GM21737 (cell line): ENCODE measurements around the gene ZSCAN1.

Experiments
- ATAC-seq: cut with Tn5 transposase; IDR thresholded peaks from one replicate; pipeline ENCODE4 v1.9.1; 2021; ENCODE audit warnings: mild to moderate bottlenecking, moderate library complexity; ENCODE audit not compliant: unreplicated experiment

Gene ZSCAN1

DNA sequence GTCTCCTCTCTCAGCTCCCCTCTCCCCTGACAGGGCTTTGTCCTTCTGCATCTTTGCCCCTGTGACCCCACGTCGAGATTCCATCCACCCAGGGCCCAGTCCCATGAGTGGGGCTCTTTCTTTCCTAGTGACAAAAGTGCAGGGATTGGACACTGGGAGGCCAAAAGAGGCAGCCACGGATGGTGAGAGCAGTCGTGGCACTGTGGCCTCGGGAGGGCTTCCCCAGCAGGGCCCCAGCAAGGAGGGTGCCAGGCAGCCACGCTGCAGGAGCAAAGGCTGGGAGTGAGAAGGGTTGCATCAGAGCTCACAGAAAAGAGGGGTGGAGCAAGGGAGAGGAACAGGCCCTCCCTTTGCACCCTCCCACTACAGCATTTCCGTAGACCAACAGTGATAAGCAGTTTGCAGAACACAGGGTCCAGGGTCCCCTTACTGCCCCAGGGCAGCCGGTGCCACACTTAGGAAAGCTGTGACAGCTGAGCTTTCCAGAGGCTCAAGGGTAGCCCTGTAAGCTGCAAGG is 4.9 kb downstream of the ZSCAN1 start:
- ATAC-seq, result no peak

DNA sequence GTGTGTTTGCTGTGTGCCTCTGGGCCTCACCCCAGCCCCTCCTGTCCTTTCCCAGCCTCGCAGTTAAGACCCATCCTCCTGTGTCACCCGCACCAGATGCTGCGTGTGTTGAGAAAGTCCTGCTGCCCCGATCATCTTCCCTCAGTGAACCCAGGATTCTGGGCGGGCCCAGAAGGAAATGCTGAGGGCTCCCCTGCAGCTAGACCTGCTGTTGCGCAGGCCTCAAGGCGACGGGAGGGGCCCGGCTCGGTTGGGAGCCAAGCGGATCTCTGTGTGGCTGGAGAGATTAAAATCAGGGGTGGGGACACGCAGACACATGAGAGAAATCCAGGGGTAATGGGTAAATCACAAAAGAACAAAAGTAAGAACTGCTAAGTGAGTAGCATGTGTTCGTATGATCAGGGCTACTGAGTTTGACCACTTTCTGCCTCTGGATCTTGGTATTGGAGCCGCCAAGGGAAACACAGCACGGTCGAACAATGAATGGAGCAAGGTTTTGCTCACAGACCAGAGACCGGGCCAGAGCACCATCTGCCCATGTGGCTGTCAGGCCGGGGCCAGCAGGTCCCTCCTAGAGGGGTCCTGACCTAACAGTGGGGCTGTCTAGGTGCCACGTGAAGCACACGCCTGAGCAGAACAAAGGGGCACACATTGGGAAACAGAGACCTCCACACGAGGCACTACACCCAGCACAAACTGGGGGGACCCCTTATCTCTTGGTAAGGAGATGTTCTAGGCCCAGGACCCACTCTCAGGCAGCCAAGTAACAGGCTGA is 7.1 kb downstream of the ZSCAN1 start:
- ATAC-seq, result no peak

DNA sequence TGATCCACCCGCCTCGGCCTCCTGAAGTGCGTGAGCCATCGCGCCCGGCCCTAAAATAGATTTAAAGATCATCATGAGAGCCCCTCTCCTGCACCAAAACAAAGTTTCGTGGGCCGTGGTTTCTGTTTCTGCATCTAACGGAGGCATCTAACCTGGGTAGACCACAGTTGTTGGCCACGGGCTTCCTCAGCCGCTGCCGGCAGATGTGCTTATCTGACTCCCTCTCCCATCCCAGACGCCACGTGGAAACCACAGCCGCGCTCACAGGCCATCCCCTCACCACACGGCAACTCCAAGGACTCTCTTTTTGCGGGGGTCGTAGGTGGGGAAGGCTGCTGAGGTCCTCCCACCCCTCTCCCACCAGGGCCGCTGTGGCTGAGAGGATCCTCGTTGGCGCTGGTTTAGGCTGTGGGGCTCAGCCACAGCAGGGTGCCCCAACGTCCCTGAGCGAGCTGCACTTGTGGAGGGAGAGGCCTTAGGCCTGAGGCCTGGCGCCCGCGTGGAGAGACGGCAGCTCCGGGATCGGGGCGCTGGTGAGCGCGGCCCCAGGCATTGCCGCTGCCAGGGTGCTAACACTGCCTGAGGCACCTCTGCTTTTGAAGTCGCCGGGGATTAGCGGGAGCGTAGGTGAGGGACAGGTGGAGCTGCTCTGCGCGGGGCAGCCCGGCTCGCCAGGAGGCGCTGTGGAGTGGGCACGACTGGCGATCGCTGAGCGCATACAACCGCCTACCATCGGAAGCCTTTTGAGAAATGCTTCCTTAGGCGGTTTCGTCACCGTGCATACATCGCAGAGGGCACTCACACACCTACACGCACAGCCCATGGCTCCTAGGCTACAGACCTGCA is 8.9 kb downstream of the ZSCAN1 start:
- no peak for ATAC-seq

DNA sequence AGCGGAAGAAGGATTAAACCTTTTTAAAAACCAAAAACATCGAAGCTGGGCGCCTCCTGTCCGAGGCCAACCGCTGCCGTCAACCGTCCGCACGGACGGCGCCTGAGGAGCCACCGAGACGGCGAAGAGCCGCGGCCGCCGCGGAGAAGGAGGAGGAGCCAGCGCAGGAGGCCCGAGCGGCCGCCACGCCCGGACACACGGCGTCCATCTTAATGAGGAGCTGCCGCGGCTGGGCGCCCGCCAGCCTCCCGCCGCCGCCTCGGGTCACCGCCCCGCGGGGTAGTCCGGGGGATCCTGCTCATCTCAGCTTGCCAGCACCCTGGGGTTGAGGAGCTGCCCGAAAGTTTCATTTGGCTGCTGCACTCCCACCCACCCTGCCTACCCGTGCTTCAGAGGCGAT is 10.6 kb downstream of the ZSCAN1 start:
- no peak for ATAC-seq

DNA sequence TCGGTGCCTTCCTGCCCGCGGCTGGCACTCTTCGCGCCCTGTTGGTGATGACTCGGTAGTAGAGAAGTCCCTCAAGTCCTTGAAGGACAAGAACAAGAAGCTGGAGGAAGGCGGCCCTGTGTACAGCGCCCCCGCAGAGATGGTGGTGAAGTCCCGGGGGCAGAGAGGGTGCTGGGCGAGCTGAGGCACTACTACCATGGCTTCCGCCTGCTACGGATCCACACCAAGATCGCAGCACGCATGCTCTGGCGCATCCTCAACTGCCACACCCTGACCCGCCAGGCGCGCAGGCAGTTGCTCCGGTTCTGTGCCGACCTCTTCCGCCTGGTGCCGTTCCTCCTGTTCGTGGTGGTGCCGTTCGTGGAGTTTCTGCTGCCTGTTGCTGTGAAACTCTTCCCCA is 11.1 kb downstream of the ZSCAN1 start:
- ATAC-seq, result no peak

DNA sequence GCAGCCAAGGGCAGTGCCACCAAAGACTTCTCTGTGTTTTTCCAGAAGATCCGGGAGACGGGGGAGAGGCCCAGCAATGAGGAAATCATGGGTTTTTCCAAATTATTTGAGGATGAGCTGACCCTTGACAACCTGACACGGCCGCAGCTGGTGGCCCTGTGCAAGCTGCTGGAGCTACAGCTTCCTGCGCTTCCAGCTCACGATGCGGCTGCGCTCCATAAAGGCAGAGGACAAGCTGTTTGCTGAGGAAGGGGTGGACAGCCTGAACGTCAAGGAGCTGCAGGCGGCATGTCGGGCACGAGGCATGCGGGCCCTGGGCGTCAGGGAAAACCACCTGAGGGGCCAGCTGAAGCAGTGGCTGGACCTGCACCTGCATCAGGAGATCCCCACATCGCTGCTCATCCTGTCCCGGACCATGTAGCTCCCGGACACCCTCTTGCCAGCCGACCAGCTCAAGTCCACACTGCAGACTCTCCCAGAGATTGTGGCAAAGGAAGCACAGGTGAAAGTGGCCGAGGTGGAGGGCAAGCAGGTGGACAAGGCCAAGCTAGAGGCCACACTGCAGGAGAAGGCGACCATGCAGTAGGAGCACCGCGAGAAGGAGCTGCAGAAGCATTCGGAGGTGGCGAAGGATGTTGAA is 11.7 kb downstream of the ZSCAN1 start:
- no peak for ATAC-seq

DNA sequence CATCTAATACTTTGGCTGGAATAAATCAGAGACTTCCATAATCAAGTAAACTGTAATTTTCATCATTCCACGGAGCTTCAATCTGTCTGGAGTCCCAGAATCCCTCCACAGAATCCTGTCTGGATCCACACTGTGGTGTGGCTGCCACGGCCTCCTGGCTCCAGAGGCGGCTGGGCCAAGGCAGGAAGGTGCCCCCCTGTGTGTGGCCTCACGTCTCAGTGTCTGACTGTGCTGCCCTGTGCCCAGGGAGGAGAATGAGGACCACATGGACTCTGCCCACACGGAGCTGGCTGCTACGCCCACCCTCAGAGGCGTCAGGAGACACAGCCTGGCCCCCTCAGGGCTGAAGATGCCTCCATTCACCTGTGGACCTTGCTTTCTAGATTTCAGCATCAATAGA is 13.0 kb downstream of the ZSCAN1 start:
- no peak for ATAC-seq

DNA sequence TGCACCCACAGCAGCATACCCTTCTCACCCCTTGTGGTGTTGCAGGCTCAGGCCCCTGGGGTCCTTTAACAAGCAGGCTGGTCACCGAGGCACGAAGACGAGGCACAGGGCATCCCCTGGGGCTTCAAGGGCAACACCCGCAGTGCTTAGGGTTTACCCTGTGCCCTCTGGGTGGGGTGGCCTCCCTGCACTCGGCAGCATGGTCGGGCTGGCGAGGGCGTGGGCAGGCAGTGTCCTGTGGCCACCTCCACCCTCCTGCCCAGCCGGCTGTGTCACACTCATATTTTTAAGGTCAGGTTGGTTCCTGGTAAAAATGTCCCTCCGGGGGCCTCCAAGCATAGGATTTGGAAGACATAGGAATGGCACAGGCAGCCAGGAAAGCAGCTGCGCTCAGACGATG is 13.8 kb downstream of the ZSCAN1 start:
- ATAC-seq, result no peak

DNA sequence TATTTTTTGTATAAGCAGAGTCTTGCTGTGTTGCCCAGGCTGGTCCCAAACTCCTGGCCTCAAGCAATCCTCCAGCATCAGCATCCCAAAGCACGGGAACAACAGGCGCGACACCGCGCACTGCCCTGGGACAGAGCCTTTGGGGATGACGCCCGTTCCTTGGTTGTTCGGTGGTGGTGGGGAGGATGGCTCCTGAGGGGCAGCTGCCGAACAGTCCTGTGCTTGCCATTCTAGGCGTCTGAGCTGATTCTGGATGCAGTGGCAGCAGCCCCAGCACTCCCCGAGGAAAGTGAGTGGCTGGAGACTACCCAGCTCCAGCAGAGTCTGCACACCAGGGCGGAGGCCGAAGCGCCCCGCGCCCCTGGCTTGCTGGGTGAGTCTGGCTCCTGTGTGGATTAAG is 18.4 kb downstream of the ZSCAN1 start:
- no peak for ATAC-seq

DNA sequence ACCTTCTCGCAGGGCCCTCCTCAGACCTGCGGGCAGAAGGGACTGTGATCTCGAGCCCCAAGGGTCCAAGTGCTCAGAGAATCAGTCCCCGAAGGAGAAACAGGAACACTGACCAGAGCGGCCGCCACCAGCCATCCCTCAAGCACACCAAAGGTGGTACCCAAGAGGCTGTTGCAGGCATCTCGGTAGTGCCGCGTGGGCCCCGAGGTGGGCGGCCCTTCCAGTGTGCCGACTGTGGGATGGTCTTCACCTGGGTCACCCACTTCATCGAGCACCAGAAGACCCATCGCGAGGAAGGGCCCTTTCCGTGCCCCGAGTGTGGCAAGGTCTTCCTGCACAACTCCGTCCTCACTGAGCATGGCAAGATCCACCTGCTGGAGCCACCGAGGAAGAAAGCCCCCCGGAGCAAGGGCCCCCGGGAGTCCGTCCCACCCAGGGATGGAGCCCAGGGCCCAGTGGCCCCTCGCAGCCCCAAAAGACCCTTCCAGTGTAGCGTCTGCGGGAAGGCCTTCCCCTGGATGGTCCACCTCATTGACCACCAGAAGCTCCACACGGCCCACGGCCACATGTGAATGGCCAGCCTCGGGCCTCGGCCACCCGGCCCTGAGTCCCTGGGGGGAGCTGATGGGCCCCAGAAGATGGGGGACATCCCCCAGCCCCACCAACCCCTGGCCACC is 19.8 kb downstream of the ZSCAN1 start:
- no peak for ATAC-seq

DNA sequence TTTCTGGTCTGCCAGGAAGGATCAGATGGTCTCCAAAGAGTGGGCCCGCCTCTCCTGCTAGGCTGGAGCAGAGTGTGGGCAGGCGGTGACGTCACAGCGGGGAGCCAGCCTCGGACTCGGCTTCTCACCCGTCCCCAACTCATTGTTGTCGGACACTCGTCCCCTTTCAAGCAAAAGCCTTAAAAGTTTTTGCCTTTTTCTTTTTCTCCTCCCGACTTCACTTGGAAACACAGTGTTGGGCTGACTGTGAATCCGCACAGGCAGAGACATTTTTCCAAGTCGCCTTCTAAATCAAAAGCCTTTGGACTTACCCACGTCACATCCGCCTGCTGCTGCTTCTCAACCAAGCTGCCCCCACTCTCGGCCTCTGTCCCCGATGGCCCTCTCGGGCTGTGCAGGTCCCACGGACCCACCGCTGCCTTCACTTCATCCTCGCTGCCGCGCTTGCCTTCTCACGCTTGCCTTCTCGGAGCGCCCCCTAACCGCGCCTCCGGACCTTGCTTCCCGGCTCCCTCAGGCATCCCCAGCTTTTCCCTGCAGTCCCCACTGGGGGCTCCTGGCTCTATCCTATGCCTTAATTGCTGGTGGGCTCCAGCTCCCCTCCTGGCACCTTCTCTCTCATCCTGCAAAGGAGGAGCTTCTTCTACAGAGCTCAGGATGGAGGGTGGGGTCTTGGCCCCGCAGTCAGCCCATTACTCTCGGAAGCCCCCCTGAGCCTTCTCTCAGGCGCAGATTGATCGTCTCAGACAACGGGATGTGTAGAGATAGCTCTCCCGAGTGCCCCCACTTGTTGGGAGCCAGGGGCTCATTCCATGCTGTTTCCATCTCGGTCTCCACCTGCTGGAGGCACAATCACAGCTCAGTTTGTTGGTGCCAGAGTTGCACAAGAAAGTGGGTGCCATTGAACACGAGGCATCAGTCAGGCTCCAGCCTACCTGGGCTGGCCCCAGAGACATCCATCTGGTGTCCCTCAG is 21.4 kb downstream of the ZSCAN1 start:
- ATAC-seq, result no peak

DNA sequence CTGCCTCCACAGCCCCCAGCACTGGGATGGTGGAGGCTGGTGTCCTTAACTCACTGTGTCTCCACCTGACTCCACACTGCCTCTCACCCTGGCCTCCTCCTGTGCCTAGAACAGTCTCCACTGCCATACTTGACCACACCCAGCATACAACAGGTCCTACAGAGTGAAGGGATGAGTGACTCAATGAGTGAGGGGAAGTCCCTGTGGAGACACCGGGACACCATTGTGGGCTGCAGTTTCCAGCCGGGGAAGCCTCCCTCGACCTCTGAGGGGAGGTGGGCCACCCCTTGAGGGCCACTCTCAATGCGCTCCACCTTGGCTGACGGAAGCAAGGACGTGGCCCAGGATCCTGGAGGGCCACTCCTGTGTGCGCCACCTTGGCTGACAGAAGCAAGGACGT is 22.4 kb downstream of the ZSCAN1 start:
- ATAC-seq, result no peak

DNA sequence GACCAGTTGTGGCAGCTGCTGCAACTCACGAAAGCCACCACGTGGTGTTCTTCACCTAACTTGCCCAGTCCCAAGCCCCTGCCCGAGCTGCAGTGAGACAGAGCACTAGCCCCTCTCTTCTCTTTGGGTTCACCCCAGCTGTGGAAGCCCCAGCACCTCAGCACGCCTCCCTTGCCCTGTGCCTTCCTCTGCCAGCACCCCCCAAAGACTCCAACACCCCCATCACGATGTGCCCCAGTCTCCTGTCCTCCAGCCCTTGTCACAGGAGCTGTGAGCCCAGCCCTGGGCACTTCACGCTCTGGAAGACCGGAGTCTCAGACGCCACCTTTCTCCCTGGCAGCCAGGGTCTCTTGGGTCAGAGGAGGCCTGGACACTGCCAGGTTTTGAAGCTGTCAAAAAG is 23.0 kb downstream of the ZSCAN1 start:
- no peak for ATAC-seq

DNA sequence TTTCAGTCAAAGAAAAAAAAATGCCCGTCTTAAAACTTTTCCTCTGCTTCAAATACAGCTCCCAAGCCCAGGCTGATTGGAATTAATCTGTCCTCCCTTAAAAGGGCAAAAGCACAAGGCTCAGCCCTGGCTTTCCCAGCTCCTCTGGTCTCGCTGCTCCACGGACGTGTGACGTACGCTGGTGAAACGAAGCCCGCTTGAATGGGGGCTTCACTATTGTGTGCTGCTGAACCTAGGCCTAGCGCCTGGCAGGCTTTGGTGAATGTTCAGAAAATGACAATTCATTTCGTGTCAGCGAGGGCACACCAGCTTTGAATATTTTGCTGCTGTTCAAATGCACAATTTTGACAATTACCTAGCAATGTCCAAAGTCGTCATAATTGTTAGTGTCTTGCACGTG is 24.6 kb downstream of the ZSCAN1 start:
- ATAC-seq, result no peak

DNA sequence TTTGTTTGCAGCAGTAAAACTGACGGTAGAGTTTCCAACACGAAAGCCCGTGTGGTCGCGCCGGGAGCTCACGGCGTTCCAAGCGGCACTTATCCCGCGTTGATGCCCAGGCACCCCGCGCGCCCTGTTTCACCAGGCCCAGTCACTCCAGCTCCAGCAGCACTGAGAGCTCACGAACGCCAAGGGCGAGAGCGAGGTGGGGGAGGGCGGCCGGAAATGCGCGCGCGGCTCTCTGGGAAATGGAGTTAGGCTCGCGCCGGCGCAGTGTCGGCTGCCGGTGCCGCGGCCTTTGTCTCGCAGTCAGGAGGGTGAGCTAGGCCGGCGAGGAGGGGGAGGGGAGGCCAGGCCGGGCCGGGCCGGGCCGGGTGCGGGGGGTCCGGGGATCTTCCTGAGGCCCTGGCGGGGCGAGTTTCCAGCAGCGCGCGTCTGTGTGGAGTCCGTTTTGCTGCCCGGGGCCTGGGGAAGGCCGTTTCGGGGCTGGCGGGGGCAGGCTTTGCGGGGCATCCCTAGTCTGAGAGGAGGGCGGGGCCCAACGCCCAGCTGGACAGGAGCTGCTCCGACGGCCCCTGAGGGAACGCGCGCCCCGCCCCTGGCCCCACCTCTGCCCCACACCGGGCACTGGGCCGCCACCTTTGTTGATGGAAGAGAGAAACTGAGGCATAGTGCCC is 25.3 kb downstream of the ZSCAN1 start, which contains the start of gene ZNF135:
Gene ZNF135, plus strand, starts transcription at position 280 of the 668 bp plus-strand sequence. CDS start 721 bp downstream, outside the sequence.
- ATAC-seq, result no peak

DNA sequence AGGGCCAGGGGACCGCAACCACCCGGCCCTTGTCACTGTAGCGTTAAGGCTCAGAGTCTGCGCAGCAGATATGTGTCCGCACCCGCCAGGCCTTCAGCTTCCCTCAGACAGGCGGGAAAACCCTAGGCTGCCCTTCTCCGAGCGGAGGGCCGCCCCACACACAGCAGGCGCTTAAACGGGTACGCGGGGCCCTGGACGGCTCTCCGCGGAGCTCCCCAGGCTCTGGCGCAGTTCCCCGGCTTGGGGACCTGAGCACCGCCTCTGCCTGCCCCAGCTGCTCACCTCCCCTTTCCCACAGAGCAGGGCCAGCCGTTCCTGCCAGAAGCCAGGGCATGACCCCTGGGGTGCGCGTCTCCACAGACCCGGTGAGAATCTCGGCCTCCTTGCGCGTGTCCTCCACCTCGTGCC is 25.9 kb downstream of the ZSCAN1 start:
- ATAC-seq, result no peak

DNA sequence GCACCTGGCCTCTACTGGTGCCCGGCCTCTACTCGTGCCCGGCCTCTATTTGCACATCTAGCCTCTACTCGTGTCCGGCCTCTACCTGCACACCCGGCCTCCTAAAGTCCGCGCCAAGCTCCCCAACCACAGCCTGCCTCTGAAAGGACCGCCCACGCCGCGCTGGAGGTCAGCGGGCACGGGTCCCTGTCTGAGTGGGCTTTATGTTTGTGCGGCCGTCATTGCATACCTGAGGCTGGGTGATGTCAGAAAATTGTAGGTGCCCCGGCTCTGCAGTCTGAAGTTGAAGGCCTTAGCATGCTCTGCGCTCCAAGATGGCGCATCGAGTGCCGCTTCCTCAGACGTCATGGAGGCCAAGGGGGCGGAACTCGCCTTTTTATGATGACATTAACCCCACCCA is 26.4 kb downstream of the ZSCAN1 start:
- no peak for ATAC-seq

DNA sequence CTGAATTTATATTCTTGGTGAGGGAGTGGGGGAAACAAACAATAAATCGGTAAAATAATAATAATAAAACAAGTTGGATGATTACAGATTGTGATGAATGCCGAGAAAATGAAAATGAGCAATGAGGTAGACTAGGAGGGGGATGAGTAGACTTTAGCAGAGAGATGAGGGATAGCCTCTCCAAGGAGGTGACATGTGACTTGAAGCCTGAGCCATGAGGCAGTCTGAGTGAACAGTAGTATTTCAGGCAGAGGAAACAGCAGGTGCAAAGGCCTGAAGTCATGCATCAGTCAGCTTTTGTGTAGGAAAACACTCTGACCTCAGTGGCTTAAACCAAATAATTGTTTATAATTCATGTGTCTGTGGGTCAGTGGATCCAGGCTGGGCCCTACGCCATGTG is 29.9 kb downstream of the ZSCAN1 start:
- ATAC-seq, result no peak

DNA sequence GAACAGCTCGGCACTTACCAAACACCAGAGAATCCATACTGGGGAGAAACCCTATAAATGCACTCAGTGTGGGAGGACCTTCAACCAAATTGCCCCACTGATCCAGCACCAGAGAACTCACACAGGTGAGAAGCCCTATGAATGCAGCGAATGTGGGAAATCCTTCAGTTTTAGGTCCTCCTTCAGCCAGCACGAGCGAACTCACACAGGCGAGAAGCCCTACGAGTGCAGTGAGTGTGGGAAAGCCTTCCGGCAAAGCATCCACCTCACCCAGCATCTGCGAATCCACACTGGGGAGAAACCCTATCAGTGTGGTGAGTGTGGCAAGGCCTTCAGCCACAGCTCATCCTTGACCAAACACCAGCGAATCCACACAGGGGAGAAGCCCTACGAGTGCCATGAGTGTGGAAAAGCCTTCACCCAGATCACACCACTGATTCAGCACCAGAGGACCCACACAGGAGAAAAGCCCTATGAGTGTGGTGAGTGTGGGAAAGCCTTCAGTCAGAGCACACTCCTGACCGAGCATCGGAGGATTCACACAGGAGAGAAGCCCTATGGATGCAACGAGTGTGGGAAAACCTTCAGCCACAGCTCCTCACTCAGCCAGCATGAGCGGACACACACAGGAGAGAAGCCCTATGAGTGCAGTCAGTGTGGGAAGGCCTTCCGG is 33.6 kb downstream of the ZSCAN1 start:
- no peak for ATAC-seq
